GM06990 (cell line): ENCODE measurements around the gene AMN.
"Not testable (repeated sequence)": the region's sequence is repeated elsewhere in the genome, so short reads cannot be mapped to it uniquely, and the experiment has no call there.

Experiments used
- DNase-seq: peaks from one replicate; pipeline ENCODE4 v3.0.0-alpha.2; 2011; ENCODE audit not compliant: insufficient read length; ENCODE audit errors: extremely low read depth
- H3K27me3 ChIP-seq: replicated peaks from 2 replicates; pipeline ENCODE4 v1.6.0; 2011; ENCODE audit warnings: low read length; ENCODE audit not compliant: control insufficient read depth, insufficient read depth
- H3K36me3 ChIP-seq: 2 replicates; pipeline ENCODE4 v1.5.1; 2011; ENCODE audit warnings: low read length; ENCODE audit not compliant: control insufficient read depth, insufficient read depth
- H3K4me3 ChIP-seq: replicated peaks from 2 replicates; pipeline ENCODE4 v1.5.1; 2011; ENCODE audit warnings: low read depth, mild to moderate bottlenecking, control low read depth, low read length
- TF ChIP-seq, protein P1 (sequence below): IDR thresholded peaks from 2 replicates; pipeline ENCODE4 v1.5.1; 2011; ENCODE audit warnings: low read length, control low read depth, mild to moderate bottlenecking, inconsistent platforms; ENCODE audit not compliant: insufficient read depth, poor library complexity, severe bottlenecking

Gene AMN

DNA sequence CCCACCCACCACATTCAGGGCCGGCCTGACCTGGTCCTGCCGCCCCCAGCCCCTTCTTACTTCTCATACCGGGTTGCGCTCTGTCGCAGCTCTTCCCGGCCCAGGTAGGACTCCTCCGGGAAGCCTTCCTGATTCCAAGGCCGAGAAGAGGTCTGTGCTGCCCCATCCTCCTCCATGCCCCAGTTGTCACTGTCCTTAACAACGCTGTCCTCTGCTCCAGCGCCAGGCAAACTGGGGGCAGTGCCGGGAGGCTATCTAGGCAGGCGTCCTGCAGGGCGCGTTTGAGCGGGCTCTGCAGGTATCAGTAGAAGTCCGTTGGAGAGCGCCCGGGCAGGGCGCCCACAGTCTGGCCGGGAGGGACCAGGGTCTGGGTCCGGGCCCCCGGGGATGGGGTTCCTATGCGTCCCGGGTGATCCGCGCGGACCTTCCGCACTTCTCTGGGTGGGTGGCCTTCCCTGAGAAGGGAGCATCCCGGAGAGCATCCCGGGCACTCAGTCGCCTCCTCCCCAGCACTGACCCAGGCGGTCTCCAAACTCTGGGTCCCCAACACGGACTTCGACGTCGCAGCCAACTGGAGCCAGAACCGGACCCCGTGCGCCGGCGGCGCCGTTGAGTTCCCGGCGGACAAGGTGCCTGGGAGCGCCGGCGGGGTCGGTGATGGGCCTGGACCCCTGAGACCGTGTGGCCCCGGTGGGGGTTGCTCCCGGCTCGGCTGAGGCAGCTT lies 900 bp downstream of the AMN start:
- no peak for DNase-seq
- H3K4me3 ChIP-seq: peak overlapping the region; percentile 21

DNA sequence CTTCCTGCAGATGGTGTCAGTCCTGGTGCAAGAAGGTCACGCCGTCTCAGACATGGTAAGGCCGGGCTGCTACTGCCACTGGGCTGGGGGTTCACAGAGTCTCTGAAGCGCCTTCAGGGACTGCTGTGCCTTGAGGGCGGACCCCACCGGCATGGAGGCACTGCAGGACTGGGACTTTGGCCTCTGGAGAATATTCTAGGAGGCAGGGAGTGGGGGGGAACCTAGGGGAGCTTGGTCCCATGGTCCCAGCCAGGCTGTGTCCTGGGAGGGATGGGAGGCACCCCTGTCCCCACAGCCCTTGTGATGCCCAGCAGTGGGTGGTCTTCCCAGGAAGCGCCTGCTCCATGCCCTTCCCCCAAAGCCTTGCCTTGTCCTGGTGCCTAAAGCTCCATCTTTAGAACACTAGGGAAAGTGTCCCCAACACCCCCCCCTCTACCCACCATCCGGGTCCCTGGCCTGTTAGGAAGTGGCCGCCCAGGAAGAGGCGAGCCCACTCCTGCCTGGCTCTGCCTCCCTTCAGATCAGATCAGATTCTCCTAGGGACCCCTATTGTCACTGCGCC lies 1.5 kb downstream of the AMN start:
- peaks cover 1% of the 10 kb centered on the region; the same call in 1 of the 2 replicates for H3K27me3 ChIP-seq
- TF ChIP-seq, protein P1, sequence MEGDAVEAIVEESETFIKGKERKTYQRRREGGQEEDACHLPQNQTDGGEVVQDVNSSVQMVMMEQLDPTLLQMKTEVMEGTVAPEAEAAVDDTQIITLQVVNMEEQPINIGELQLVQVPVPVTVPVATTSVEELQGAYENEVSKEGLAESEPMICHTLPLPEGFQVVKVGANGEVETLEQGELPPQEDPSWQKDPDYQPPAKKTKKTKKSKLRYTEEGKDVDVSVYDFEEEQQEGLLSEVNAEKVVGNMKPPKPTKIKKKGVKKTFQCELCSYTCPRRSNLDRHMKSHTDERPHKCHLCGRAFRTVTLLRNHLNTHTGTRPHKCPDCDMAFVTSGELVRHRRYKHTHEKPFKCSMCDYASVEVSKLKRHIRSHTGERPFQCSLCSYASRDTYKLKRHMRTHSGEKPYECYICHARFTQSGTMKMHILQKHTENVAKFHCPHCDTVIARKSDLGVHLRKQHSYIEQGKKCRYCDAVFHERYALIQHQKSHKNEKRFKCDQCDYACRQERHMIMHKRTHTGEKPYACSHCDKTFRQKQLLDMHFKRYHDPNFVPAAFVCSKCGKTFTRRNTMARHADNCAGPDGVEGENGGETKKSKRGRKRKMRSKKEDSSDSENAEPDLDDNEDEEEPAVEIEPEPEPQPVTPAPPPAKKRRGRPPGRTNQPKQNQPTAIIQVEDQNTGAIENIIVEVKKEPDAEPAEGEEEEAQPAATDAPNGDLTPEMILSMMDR: no peak
- H3K4me3 ChIP-seq: no peak overlapping the region
- DNase-seq: no peak
- H3K36me3 ChIP-seq: no peaks in the 10 kb centered on the region

More for the DNA sequence above, 900 bp downstream of the AMN start:
- TF ChIP-seq, protein P1: no peak
- Histone ChIP-seq H3K27me3 (peaks cover 1% of the 10 kb centered on the region; the same call in 1 of the 2 replicates), H3K36me3 (no peaks in the 10 kb centered on the region)

DNA sequence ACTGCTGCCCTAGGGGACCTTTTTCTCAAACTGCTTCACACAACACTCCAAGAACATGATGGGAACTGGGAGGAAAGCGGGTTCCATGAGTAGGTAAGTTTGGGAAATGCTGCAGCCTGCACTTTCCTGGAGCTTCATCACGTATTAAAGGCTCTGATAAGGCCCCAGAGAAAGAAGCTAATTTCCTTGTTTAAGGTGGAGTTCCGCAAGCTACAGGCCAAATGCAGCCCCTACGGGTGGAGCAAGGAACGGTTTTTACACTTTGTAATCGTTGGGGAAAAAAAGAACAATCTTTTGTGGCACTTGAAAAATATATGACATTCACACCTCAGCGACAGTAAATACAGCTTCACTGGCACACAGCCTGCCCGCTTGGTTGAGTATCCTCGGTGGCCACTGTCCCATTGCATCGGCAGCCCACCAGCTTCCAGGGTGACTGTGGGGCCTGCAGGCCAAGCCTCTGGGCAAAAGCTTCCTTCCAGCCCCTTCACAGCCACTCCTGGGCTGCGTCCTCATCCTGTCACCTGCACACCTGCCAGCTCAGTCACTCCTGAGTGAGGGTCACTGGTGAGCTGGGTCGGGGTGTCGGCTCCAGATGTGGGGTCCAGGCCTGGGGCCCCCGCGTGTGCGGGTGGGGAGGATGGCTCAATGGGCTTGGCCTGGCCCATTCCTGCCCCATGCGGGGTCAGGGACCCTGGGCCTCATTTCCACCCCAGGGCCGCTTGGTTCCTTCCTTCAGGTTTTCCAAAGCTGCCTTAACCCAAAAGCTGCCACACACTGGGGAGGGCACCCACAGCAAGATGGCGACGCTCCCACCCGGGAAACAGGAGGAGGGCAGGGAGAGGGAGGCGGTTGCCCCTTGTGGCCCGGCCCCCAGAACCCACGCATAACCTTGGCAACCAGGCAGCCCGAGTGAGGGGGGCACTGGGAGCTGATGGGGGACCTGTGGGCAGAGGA lies 2.4 kb downstream of the AMN start:
- peaks cover 1% of the 10 kb centered on the region; the same call in 1 of the 2 replicates for H3K27me3 ChIP-seq
- DNase-seq: no peak
- TF ChIP-seq, protein P1: no peak
- no peak overlapping the region for H3K4me3 ChIP-seq
- no peaks in the 10 kb centered on the region for H3K36me3 ChIP-seq

DNA sequence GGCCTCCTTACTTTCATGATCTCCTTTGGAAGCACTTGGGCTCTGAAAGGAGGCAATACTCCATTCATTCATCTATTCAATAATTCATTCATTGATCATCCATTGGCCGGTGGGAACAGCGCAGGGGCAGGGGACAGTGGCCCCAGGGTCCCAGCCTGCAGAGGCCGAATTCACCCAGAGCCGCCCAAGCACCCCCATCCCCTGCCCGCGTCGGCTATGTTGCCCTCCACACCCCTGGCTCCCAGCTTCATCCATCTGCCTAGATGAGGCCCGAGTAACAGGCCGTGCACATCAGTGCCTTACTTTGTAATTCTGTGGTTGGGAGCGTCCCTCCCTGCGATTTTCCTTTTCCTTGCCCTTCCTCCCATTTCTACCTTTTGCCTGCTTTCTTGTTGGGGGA lies 3.2 kb downstream of the AMN start:
- Histone ChIP-seq H3K4me3 (no peak overlapping the region), H3K27me3 (peaks cover 1% of the 10 kb centered on the region; the same call in 1 of the 2 replicates), H3K36me3 (no peaks in the 10 kb centered on the region)
- TF ChIP-seq, protein P1: no peak
- no peak for DNase-seq

DNA sequence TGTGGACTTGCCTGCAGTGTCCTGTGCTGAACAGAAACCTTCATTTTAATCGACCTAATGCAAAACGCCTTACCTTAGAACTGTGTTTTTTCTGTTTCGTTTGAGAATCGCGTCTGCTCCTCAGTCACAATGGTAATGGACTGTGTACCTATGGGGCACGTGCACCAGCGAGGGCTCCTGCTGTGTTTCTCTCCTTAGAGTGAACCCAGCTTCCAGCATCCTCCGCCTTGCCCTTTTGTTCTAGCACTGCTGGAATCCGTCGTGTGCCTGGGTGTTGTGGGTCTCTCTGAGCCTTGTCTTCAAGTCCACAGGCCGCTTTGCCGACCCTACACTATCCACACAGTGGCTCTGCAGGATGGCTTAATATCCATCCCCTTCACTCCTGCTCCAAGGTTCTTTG lies 3.6 kb downstream of the AMN start:
- no peaks in the 10 kb centered on the region for H3K36me3 ChIP-seq
- TF ChIP-seq, protein P1: no peak
- DNase-seq: no peak
- H3K27me3 ChIP-seq: peaks cover 1% of the 10 kb centered on the region; the same call in 1 of the 2 replicates
- no peak overlapping the region for H3K4me3 ChIP-seq

DNA sequence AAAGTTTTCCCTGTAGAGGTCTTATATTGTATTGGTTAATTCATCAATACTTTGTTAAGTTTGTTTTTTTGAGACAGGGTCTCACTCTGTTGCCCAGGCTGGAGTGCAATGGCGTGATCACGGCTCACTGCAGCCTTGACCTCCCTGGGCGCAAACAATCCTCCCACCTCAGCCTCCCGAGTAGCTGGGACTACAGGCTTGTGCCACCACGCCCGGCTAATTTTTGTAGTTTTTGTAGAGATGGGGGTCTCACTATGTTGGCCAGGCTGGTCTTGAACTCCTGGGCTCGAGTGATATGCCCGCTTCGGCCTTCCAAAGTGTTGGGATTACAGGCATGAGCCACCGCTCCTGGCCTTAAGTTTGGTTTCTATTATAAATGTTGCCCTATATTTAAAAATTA lies 4.4 kb downstream of the AMN start:
- not testable (repeated sequence) for DNase-seq, H3K27me3 ChIP-seq, H3K4me3 ChIP-seq, H3K36me3 ChIP-seq
